Neuronal stem cell (in vitro differentiated cells): Measurements from ENCODE around the gene HS6ST3.

Experiments
- DNase-seq: peaks from one replicate; pipeline ENCODE4 v3.0.0-alpha.2; 2013; ENCODE audit warnings: low spot score
- H2AFZ ChIP-seq: one replicate; pipeline ENCODE4 v1.6.1; 2013; ENCODE audit warnings: mild to moderate bottlenecking, low read length, inconsistent platforms
- H2AK5ac ChIP-seq: 2 replicates; pipeline ENCODE4 v1.6.1; 2013; ENCODE audit warnings: low read depth, mild to moderate bottlenecking, inconsistent platforms, low read length, moderate library complexity, mixed read lengths
- H2BK120ac ChIP-seq: 2 replicates; pipeline ENCODE4 v1.6.1; 2013; ENCODE audit warnings: low read depth, mild to moderate bottlenecking, inconsistent platforms, low read length, moderate library complexity, mixed read lengths
- H2BK12ac ChIP-seq: one replicate; pipeline ENCODE4 v1.6.1; 2013; ENCODE audit warnings: low read length, inconsistent platforms
- H2BK15ac ChIP-seq: 2 replicates; pipeline ENCODE4 v1.6.1; 2013; ENCODE audit warnings: mild to moderate bottlenecking, low read length, inconsistent platforms, mixed read lengths
- H2BK5ac ChIP-seq: one replicate; pipeline ENCODE4 v1.6.1; 2013; ENCODE audit warnings: inconsistent platforms, mild to moderate bottlenecking, low read length, moderate library complexity
- H3K14ac ChIP-seq: one replicate; pipeline ENCODE4 v1.6.1; 2013; ENCODE audit warnings: low read length, inconsistent platforms
- H3K18ac ChIP-seq: 2 replicates; pipeline ENCODE4 v1.6.1; 2013; ENCODE audit warnings: low read length, inconsistent platforms
- H3K23ac ChIP-seq: 2 replicates; pipeline ENCODE4 v1.6.1; 2013; ENCODE audit warnings: low read depth, mild to moderate bottlenecking, mixed read lengths, low read length, inconsistent platforms; ENCODE audit not compliant: poor library complexity
- H3K27ac ChIP-seq: replicated peaks from 3 replicates; pipeline ENCODE4 v1.5.1; 2013; ENCODE audit warnings: low read length, inconsistent platforms
- H3K27me3 ChIP-seq, 3 experiments: 2 replicates each; pipeline ENCODE4 v1.6.1; 2013; ENCODE audit warnings: low read length in 3 of 3, mild to moderate bottlenecking in 2 of 3, inconsistent platforms in 1 of 3, low read depth in 1 of 3, mixed read lengths in 1 of 3, moderate library complexity in 1 of 3; ENCODE audit not compliant: control insufficient read depth in 3 of 3, insufficient read depth in 3 of 3
- H3K36me3 ChIP-seq, 2 donors: replicated peaks in 1 of 2; 2 replicates each; pipeline ENCODE4 v1.6.1; 2013; ENCODE audit warnings: low read length in 2 of 2; ENCODE audit not compliant: control insufficient read depth in 2 of 2, insufficient read depth in 2 of 2
- H3K4ac ChIP-seq: 2 replicates; pipeline ENCODE4 v1.6.1; 2013; ENCODE audit warnings: inconsistent platforms, mild to moderate bottlenecking, low read length, moderate library complexity
- H3K4me1 ChIP-seq, 2 donors: 1 replicate in 1 of 2; 2 replicates in 1 of 2; pipeline ENCODE4 v1.6.1; 2013; ENCODE audit warnings: low read length in 2 of 2, low read depth in 1 of 2; ENCODE audit not compliant: control insufficient read depth in 2 of 2, insufficient read depth in 1 of 2
- H3K4me2 ChIP-seq: one replicate; pipeline ENCODE4 v1.6.1; 2013; ENCODE audit warnings: mild to moderate bottlenecking, low read length, inconsistent platforms; ENCODE audit not compliant: insufficient read depth, poor library complexity, severe bottlenecking
- H3K4me3 ChIP-seq, 2 donors: 2 replicates each; pipeline ENCODE4 v1.5.1; 2013; ENCODE audit warnings: low read length in 2 of 2, mild to moderate bottlenecking in 2 of 2, inconsistent platforms in 1 of 2, moderate library complexity in 1 of 2
- H3K79me1 ChIP-seq: one replicate; pipeline ENCODE4 v1.6.1; 2013; ENCODE audit warnings: low read depth, mild to moderate bottlenecking, inconsistent platforms, low read length, moderate library complexity
- H3K9ac ChIP-seq: one replicate; pipeline ENCODE4 v1.6.1; 2013; ENCODE audit warnings: mild to moderate bottlenecking, low read depth, low read length, inconsistent platforms; ENCODE audit not compliant: poor library complexity
- H3K9me3 ChIP-seq, 2 donors: replicated peaks in 1 of 2; 2 replicates each; pipeline versions ENCODE3 to v1.6.1; 2013; ENCODE audit warnings: low read length in 2 of 2, mild to moderate bottlenecking in 2 of 2, inconsistent platforms in 1 of 2, low read depth in 1 of 2, mixed read lengths in 1 of 2, moderate library complexity in 1 of 2; ENCODE audit not compliant: control insufficient read depth in 2 of 2, insufficient read depth in 1 of 2
- H4K8ac ChIP-seq: one replicate; pipeline ENCODE4 v1.6.1; 2013; ENCODE audit warnings: low read depth, mild to moderate bottlenecking, inconsistent platforms, low read length, moderate library complexity
- H4K91ac ChIP-seq: one replicate; pipeline ENCODE4 v1.6.1; 2013; ENCODE audit warnings: low read length, low read depth, mild to moderate bottlenecking, inconsistent platforms; ENCODE audit not compliant: poor library complexity
- WGBS, 2 donors: extraction: QIAGEN DNeasy Blood & Tissue Kit; methylation state at CpG; one replicate each; pipeline ENCODE4 v1.1.7; 2013; ENCODE audit warnings: missing lambda C conversion rate in 2 of 2, mixed read lengths in 1 of 2; ENCODE audit not compliant: insufficient read length in 2 of 2, insufficient replicate concordance in 1 of 2; ENCODE audit errors: extremely low coverage in 2 of 2; 5-methylcytosine and 5-hydroxymethylcytosine counted together

HS6ST3 gene

DNA sequence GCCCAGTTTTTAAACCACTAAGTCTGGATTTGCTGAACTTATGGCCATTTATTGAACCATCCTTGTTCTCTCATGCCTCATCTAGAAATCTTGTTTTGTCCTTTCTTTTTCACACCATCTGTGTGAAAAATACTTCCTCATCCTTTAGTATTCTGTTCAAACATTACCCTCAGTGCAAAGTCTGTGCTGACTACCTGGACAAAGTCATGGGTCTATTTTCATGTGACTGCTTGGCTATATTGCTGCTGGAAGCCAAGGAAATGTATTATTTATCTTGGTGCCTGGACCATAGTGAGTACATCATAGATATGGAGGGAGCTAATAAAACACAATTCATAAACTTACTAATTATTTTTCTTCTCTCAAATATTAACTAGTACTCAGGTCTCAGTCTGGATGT is 591.9 kb downstream of the HS6ST3 start:
- H3K27me3 ChIP-seq = no peaks in the 10 kb centered on the region
- no peak overlapping the region for H3K14ac ChIP-seq
- no peak overlapping the region for H3K18ac ChIP-seq
- H3K4me1 ChIP-seq = no peaks in the 10 kb centered on the region
- no peaks in the 10 kb centered on the region for H3K79me1 ChIP-seq
- no peak overlapping the region for H4K91ac ChIP-seq
- H2AFZ ChIP-seq = no peak overlapping the region
- DNase-seq = no peak
- H4K8ac ChIP-seq = no peak overlapping the region
- no peak overlapping the region for H3K4me2 ChIP-seq
- H2BK12ac ChIP-seq = no peak overlapping the region
- H3K9me3 ChIP-seq = no peaks in the 10 kb centered on the region
- H2AK5ac ChIP-seq = no peak overlapping the region
- no peak overlapping the region for H3K9ac ChIP-seq
- H3K23ac ChIP-seq = no peak overlapping the region
- H3K4ac ChIP-seq = no peak overlapping the region
- H2BK15ac ChIP-seq = no peak overlapping the region
- no peaks in the 10 kb centered on the region for H3K36me3 ChIP-seq
- no peak overlapping the region for H2BK5ac ChIP-seq
- no peak overlapping the region for H3K27ac ChIP-seq
- H2BK120ac ChIP-seq = no peak overlapping the region
- H3K4me3 ChIP-seq = no peak overlapping the region

DNA sequence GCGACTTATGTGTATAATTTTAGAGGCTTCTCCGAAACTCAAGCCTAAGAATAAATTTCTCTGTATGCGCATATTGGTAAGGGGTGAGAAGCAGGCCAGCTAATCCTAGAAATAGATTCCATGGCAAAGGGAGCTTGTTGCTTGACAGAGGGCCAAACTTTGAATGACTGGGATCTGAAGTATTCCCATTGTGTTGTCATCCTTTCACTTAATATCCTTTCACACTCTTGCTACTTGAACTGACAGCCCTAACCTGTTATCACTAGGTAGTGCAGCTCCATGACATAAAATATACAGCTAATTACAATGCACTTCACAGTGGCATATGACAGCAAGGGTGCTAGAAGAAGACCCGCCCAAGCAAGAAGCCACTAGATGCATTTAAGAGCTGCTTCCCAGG is 594.6 kb downstream of the HS6ST3 start:
- H3K9ac ChIP-seq = no peak overlapping the region
- H3K36me3 ChIP-seq = no peaks in the 10 kb centered on the region
- H3K27me3 ChIP-seq = no peaks in the 10 kb centered on the region
- H3K23ac ChIP-seq = no peak overlapping the region
- H4K91ac ChIP-seq = no peak overlapping the region
- no peak overlapping the region for H2AFZ ChIP-seq
- WGBS, 2 donors = no CpG with 5 or more reads among the region's 4 CpGs
- no peak overlapping the region for H3K27ac ChIP-seq
- no peak overlapping the region for H2BK5ac ChIP-seq
- no peaks in the 10 kb centered on the region for H3K4me1 ChIP-seq
- H3K9me3 ChIP-seq = no peaks in the 10 kb centered on the region
- H3K79me1 ChIP-seq = no peaks in the 10 kb centered on the region
- H2BK120ac ChIP-seq = no peak overlapping the region
- H3K4me3 ChIP-seq = no peak overlapping the region
- H3K14ac ChIP-seq = no peak overlapping the region
- no peak overlapping the region for H2AK5ac ChIP-seq
- H2BK12ac ChIP-seq = no peak overlapping the region
- no peak overlapping the region for H3K18ac ChIP-seq
- no peak overlapping the region for H4K8ac ChIP-seq
- no peak overlapping the region for H2BK15ac ChIP-seq
- no peak for DNase-seq
- no peak overlapping the region for H3K4me2 ChIP-seq
- H3K4ac ChIP-seq = no peak overlapping the region

DNA sequence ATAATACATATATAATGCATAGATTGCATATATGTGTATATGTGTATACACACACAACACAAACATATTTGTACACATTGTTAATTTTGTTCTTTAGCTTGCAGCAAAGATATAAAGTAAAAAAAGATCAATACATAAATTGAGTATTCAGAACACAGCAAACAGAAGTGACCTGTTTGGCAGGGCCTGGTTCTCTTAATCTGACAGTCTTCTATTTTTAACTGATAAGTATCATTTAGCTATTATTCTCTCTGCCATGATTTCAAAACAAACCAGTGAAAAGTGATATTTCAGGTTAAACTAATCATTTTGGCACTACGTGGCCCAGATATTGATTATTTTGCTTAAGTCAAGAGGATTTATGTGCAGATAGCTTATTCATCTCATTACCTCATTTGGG is 595.0 kb downstream of the HS6ST3 start:
- Histone ChIP-seq H3K4me2 (no peak overlapping the region), H3K79me1 (no peaks in the 10 kb centered on the region), H2BK5ac (no peak overlapping the region), H3K9ac (no peak overlapping the region), H2BK15ac (no peak overlapping the region), H3K4me1 (no peaks in the 10 kb centered on the region), H2BK120ac (no peak overlapping the region), H4K8ac (no peak overlapping the region), H2AK5ac (no peak overlapping the region), H3K14ac (no peak overlapping the region), H2AFZ (no peak overlapping the region), H3K27ac (no peak overlapping the region), H3K27me3 (no peaks in the 10 kb centered on the region), H2BK12ac (no peak overlapping the region), H3K9me3 (no peaks in the 10 kb centered on the region), H3K4ac (no peak overlapping the region), H3K23ac (no peak overlapping the region), H3K4me3 (no peak overlapping the region), H3K18ac (no peak overlapping the region), H4K91ac (no peak overlapping the region), H3K36me3 (no peaks in the 10 kb centered on the region)
- no peak for DNase-seq
- no CpG with 5 or more reads among the region's 1 CpG for WGBS, 2 donors

DNA sequence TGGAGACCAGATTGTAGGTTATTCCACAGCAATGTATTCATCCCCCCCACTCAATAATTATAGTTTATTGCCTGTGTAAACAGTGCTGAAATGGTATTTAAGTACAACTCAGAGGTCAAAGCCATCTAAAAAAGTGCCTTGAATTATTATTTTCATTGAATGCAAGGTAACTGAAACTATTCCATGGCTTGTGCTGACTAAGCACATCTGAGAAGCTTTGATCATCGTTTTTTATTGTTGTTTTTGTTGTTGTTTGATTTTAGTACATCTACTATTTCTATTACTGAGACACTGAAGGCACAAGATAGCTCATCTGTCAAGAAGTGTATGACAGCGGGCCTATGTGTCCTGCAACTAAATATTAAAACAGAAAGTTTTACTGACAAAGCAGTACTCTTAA is 596.4 kb downstream of the HS6ST3 start:
- Histone ChIP-seq H3K9me3 (no peaks in the 10 kb centered on the region), H3K27ac (no peak overlapping the region), H3K36me3 (no peaks in the 10 kb centered on the region), H2BK120ac (no peak overlapping the region), H2AK5ac (no peak overlapping the region), H2BK12ac (no peak overlapping the region), H4K8ac (no peak overlapping the region), H3K27me3 (no peaks in the 10 kb centered on the region), H2BK5ac (no peak overlapping the region), H3K14ac (no peak overlapping the region), H3K4me2 (no peak overlapping the region), H3K18ac (no peak overlapping the region), H3K4me1 (no peaks in the 10 kb centered on the region), H4K91ac (no peak overlapping the region), H3K79me1 (no peaks in the 10 kb centered on the region), H2BK15ac (no peak overlapping the region), H3K4ac (no peak overlapping the region), H3K9ac (no peak overlapping the region), H3K4me3 (no peak overlapping the region), H2AFZ (no peak overlapping the region), H3K23ac (no peak overlapping the region)
- no CpG with 5 or more reads among the region's 2 CpGs for WGBS, 2 donors
- no peak for DNase-seq
